Measurements from ENCODE around the gene SLC16A10. TPM values are rescaled to one million over a fixed set of nuclear protein-coding genes. Genes with fewer than 3 reads are reported as not detected.

SLC16A10 gene
- total RNA-seq, 1 experiment from 2014 or later, result 2.9 TPM

GRCh38 chr6:111172563-111172962 is 85.3 kb downstream of the SLC16A10 start:
- CTCF ChIA-PET, result no interaction called here
- ATAC-seq (no peak), DNase-seq (no peak)
- Histone ChIP-seq H3K27ac (ENCODE audit: low read length) (no peak overlapping the region), H3K4me1 (ENCODE audit: insufficient read depth, low read length) (no peaks in the 10 kb centered on the region), H3K4me2 (ENCODE audit: low read length) (no peak overlapping the region), H3K4me3 (ENCODE audit: low read length) (no peak overlapping the region), H3K9ac (ENCODE audit: low read length) (no peak overlapping the region), H3K36me3 (ENCODE audit: low read depth, low read length) (no peaks in the 10 kb centered on the region), H2AFZ (ENCODE audit: low read length) (no peak overlapping the region), H3K27me3 (ENCODE audit: low read length) (no peaks in the 10 kb centered on the region), H3K9me3 (ENCODE audit: low read length) (no peaks in the 10 kb centered on the region), H3K79me2 (ENCODE audit: low read length) (no peaks in the 10 kb centered on the region), H3F3A (ENCODE audit: low read length, unreplicated experiment) (no peaks in the 10 kb centered on the region), H4K20me1 (ENCODE audit: low read length) (no peaks in the 10 kb centered on the region), H3K9me2 (replicated peaks; ENCODE audit: low read length) (no peaks in the 10 kb centered on the region)
- no TSS peak for BruUV-seq (replicated peaks)
- intact Hi-C loops (cut with micrococcal nuclease), result no loop called here
- TF ChIP-seq EZH2phosphoT487 (IDR thresholded peaks at IDR 0.05; ENCODE audit: borderline replicate concordance, low read length), result no peak
- TF ChIP-seq EZH2 (IDR thresholded peaks at IDR 0.05; ENCODE audit: low read length, unreplicated experiment), result no peak
- TF ChIP-seq CTCF (conservative IDR thresholded peaks at IDR 0.05; ENCODE audit: low read depth, low read length), result no peak
- POLR2A ChIA-PET (ENCODE audit: unreplicated experiment), result interaction anchor here (0.5 kb wide), 1 partner anchor 695 kb away, joined by 14 read pairs; no protein-coding TSS in a partner anchor

- Histone ChIP-seq H3K27ac (ENCODE audit: low read length) (no peak overlapping the region), H3K4me3 (ENCODE audit: low read length) (no peak overlapping the region), H3K9ac (ENCODE audit: low read length) (no peak overlapping the region), H3K4me1 (ENCODE audit: insufficient read depth, low read length) (no peaks in the 10 kb centered on the region), H3F3A (ENCODE audit: low read length, unreplicated experiment) (no peaks in the 10 kb centered on the region), H3K4me2 (ENCODE audit: low read length) (no peak overlapping the region), H3K36me3 (ENCODE audit: low read depth, low read length) (no peaks in the 10 kb centered on the region), H2AFZ (ENCODE audit: low read length) (no peak overlapping the region), H4K20me1 (ENCODE audit: low read length) (no peaks in the 10 kb centered on the region), H3K9me2 (replicated peaks; ENCODE audit: low read length) (no peaks in the 10 kb centered on the region), H3K79me2 (ENCODE audit: low read length) (no peaks in the 10 kb centered on the region), H3K9me3 (ENCODE audit: low read length) (no peaks in the 10 kb centered on the region), H3K27me3 (ENCODE audit: low read length) (no peaks in the 10 kb centered on the region)
- DNase-seq, result peak; percentile 7
- intact Hi-C loops (cut with micrococcal nuclease), result no loop called here
- CTCF ChIA-PET, result no interaction called here
- BruUV-seq (replicated peaks), result no TSS peak
- no peak for ATAC-seq
- POLR2A ChIA-PET (ENCODE audit: unreplicated experiment), result no interaction called here
- TF ChIP-seq CTCF (conservative IDR thresholded peaks at IDR 0.05; ENCODE audit: low read depth, low read length), result no peak
- TF ChIP-seq EZH2phosphoT487 (IDR thresholded peaks at IDR 0.05; ENCODE audit: borderline replicate concordance, low read length), result no peak
- no peak for TF ChIP-seq EZH2 (IDR thresholded peaks at IDR 0.05; ENCODE audit: low read length, unreplicated experiment)
Observed at GRCh38 chr6:111173341-111173740, 86.0 kb downstream of the SLC16A10 start.

- H3K4me1 ChIP-seq (ENCODE audit: insufficient read depth, low read length), result no peaks in the 10 kb centered on the region
- H3K4me3 ChIP-seq (ENCODE audit: low read length), result no peak overlapping the region
- DNase-seq (no peak), ATAC-seq (no peak)
- no peak overlapping the region for H3K4me2 ChIP-seq (ENCODE audit: low read length)
- TF ChIP-seq EZH2phosphoT487 (IDR thresholded peaks at IDR 0.05; ENCODE audit: borderline replicate concordance, low read length), result no peak
- TF ChIP-seq EZH2 (IDR thresholded peaks at IDR 0.05; ENCODE audit: low read length, unreplicated experiment), result no peak
- no peak for TF ChIP-seq CTCF (conservative IDR thresholded peaks at IDR 0.05; ENCODE audit: low read depth, low read length)
- H3K27ac ChIP-seq (ENCODE audit: low read length), result no peak overlapping the region
- CTCF ChIA-PET, result no interaction called here
- POLR2A ChIA-PET (ENCODE audit: unreplicated experiment), result no interaction called here
- H3K9me2 ChIP-seq (replicated peaks; ENCODE audit: low read length), result no peaks in the 10 kb centered on the region
- no peaks in the 10 kb centered on the region for H3F3A ChIP-seq (ENCODE audit: low read length, unreplicated experiment)
- BruUV-seq (replicated peaks), result no TSS peak
- intact Hi-C loops (cut with micrococcal nuclease), result no loop called here
- no peaks in the 10 kb centered on the region for H4K20me1 ChIP-seq (ENCODE audit: low read length)
- no peaks in the 10 kb centered on the region for H3K79me2 ChIP-seq (ENCODE audit: low read length)
- no peaks in the 10 kb centered on the region for H3K9me3 ChIP-seq (ENCODE audit: low read length)
- H3K9ac ChIP-seq (ENCODE audit: low read length), result no peak overlapping the region
- H3K27me3 ChIP-seq (ENCODE audit: low read length), result no peaks in the 10 kb centered on the region
- no peaks in the 10 kb centered on the region for H3K36me3 ChIP-seq (ENCODE audit: low read depth, low read length)
- H2AFZ ChIP-seq (ENCODE audit: low read length), result no peak overlapping the region
Observed at GRCh38 chr6:111173946-111174345, 86.6 kb downstream of the SLC16A10 start.

All from PC-3 (cell line).